H4 (cell line): ENCODE measurements around the gene HMMR. TPM values are rescaled to one million over a fixed set of nuclear protein-coding genes. Genes with fewer than 3 reads are reported as not detected.
A peak's percentile ranks its signal among the peaks of the same experiment; 100 is the strongest.

ENCODE experiments used
- DNase-seq: peaks from one replicate; pipeline ENCODE4 v3.0.0-alpha.2; 2015; ENCODE audit warnings: low spot score
- total RNA-seq: library from RNA; depleted of rRNA; stranded (reverse); fragments of >200 nt; shearing (Covaris generic); gene quantifications from 2 replicates; pipeline ENCODE4 v1.2.3, GENCODE V29; 2014

HMMR gene
- total RNA-seq, 1 experiment from 2014 or later, result 47.1 TPM

GRCh38 chr5:163459462-163459818 is 992 bp upstream of the HMMR start:
- no peak for DNase-seq

GRCh38 chr5:163459819-163460561 is 442 bp upstream of the HMMR start, which contains the start of gene NUDCD2:
Gene NUDCD2 (minus strand): TSS chr5:163460102. CDS start chr5:163460050, 52 bp downstream.
- peak; percentile 98 for DNase-seq

GRCh38 chr5:163463063-163463435 is 2.6 kb downstream of the HMMR start:
- no peak for DNase-seq

- DNase-seq, result no peak
These were observed 7.2 kb downstream of the HMMR start for GRCh38 chr5:163467682-163468081.

DNA sequence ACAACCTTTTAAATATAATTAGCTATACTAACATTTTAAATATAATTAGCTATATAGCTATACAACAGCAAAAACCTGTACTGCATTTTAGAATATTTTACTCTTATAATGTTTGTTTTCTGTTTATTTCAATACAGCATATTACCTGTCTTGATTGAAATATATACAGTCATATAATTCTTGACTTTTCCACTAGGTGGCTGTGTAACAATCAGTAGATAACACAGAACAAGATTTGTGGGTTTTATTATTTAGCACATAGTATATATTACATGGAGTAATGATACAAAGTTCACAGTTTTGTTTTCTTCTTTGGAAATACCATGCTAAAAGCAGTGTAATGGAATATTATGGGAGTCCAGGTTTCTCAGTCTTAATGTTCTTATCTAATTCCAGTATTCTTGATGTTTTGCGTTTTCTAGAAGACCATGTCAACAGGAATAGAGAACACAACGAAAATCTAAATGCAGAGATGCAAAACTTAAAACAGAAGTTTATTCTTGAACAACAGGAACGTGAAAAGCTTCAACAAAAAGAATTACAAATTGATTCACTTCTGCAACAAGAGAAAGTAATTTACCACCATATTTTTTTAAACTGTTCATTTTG is 13.3 kb downstream of the HMMR start:
- no peak for DNase-seq

DNA sequence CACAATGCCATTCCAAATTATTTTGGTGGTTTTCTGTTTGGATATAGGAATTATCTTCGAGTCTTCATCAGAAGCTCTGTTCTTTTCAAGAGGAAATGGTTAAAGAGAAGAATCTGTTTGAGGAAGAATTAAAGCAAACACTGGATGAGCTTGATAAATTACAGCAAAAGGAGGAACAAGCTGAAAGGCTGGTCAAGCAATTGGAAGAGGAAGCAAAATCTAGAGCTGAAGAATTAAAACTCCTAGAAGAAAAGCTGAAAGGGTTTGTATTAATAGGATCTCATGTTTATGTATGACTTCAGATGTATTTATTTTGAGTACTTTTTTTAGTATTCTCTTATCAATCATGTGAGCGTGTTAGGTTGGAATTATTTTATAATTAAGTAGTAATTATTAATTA is 15.0 kb downstream of the HMMR start:
- DNase-seq, result no peak

DNA sequence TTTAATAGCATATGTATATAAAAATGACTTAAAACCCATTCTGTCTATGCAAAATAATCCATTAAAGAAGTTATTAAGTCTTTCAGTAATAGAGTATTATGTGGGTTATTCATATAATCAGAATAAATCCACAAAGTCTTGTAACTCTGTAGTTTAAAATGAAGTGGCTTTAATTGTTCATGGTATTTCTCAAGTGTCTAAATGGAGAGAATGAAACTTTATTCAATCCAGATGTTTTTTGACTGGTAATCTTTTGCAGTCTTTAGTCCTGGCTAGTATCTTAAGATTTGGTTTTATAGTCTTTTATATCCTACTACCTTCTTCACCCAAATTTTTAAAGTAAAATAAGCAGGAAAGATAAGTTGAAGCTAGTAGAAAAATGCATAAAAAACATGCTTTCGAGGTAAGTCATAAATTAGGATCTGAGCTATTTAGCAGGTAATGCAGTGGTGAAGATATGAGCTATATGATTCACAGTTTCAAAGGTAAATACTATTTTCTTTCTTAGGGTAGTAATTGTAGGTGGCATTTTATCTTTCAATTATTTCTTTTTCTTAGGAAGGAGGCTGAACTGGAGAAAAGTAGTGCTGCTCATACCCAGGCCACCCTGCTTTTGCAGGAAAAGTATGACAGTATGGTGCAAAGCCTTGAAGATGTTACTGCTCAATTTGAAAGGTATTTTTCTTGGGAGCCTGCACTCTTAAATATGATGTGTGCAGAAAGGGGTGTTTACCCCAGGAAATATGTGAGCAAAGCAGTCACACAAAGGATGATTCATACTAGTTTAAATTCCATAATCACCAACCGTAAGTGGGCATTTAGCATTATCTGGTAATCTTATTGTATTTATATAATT is 17.9 kb downstream of the HMMR start:
- no peak for DNase-seq

DNA sequence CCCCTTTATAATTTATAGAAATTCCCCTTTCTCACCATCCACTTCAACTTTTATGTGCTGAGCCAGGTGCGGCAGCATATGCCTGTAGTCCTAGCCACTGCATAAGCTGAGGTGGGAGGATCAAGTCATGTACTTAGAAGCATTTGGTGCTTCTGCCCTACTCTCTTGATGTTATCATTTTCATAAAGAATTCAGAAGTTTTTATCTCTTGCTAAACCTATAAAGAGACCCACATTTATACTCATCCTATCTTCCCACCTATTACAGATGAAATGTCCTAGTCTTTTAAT is 18.5 kb downstream of the HMMR start:
- no peak for DNase-seq

- DNase-seq, result no peak
These were observed 28.8 kb downstream of the HMMR start for GRCh38 chr5:163489055-163489744.

- DNase-seq, result no peak
These were observed 29.3 kb downstream of the HMMR start for GRCh38 chr5:163489745-163490075.

GRCh38 chr5:163496286-163496685 is 35.9 kb downstream of the HMMR start:
- DNase-seq, result no peak

DNA sequence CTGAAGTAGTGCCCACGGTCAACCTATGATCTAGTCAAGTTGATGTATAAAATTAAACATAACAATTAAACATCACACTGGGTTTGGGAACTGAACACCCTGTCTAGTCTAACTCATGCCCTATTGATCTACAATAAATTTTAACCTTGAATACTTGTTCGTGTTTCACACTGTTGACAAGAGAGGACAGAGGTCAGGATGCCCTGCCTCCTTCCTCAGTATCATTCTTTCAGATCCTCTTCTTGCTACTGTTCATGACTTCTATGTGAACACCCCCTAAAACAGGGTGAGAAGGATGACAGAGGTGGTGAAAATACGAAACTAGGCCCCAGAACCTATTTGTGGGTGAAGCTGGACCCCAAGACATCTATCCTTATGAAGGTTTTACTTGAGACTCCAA is 36.9 kb downstream of the HMMR start:
- no peak for DNase-seq

DNA sequence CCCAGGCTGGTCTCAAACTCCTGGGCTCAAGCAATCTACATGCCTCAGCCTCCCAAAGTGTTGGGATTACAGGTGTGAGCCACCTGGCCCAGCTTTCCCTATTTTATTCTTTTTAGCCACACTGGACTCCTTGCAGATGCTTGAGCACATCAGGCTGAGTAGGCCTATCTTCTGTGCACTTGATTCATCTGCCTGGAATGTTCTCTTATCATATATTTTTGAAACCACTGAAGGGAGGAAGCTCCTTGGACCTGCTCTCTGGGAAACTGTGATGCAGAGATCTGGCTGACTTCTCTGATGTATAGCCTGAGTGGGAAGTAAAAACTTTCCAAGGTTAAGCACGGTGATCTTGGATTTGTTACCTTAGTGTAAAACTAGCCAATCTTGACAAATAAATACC is 38.5 kb downstream of the HMMR start:
- DNase-seq, result no peak

- no peak for DNase-seq
These were observed 42.1 kb downstream of the HMMR start for GRCh38 chr5:163502521-163502920.

DNA sequence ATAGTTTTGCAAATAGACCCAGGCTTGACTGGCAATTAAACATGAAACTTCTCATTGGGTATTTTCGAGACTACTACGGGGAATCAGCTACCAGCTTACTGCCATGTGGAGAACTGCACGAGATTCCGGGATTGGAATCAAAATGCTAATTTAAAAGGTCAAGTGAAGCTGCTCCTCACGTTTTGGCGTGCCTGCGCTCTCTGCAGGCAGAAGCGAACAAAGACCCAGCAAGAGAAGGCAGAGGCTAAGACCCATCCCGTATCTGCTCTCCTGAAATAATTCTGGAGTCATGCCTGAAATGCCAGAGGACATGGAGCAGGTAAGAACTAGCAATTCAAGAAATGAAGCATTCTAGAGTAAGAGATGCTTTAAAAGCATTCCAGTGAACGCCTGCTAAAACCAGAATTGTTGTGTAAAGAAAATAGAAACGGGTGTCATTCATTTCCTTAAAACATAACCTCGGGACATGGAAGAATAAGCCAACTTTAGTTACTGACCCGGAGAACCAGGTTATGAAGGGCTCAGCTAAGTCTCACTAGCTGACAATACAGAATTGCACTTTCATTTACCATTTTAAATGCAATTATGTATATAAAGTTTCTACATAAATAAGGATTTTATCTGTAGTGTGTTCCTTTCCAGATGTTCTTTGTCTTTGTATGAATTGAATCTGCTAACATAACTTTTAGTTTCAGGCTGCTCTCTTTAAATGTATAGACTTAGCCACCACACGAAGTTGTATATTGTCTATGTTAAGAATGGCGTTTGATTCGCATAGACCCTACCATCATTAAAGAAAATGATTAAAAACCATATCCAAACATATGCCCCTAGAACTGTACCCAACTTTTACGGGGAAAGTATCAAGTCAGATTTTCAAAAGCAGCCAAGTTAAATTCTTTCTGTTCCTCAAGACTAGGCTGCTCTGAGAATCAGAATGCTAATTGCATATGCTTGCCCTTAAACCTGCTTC is 43.0 kb downstream of the HMMR start:
- peak; percentile 85 for DNase-seq

DNA sequence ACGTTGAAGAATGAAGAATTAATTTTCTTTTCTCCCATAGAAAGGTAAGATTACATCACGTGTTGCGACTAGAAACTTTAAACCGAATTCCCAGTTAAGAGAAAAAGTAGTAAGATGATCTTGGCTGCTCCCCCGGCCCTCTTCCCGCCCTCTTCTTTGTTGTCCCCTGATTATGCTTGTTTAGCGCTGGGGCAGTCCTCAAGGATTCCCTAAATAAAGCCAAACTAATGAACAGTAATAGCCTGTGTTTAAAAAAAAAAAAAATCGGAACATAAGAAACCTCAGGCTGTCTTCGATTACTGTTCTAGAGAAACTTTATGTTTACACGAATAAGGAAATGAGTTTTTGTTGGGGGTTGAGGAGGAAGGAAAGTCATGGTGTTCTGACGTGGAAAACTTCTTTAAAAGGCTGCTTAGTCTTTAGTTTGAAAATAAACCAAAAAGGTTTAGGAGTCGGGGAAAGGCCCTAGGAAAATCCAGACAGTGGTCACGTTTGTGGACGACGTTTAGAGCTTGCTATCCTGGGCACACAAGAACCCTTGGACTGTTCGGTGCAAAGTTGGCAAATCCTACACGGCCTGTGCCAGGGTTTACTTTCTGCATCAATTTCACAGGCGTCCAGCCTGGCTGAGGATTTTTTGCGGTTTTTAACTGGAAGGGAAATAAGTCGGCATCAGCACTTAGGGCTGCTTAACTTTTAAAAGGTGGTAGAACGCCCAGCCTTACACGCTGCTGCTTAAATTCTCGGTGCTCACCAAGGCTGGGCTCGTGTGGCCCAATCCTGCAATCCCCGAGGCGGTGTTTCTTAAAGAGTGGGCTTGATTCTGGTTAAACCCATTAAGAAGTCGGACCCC is 43.9 kb downstream of the HMMR start:
- peak; percentile 83 for DNase-seq

GRCh38 chr5:163505049-163505367 is 44.6 kb downstream of the HMMR start:
- DNase-seq, result no peak

DNA sequence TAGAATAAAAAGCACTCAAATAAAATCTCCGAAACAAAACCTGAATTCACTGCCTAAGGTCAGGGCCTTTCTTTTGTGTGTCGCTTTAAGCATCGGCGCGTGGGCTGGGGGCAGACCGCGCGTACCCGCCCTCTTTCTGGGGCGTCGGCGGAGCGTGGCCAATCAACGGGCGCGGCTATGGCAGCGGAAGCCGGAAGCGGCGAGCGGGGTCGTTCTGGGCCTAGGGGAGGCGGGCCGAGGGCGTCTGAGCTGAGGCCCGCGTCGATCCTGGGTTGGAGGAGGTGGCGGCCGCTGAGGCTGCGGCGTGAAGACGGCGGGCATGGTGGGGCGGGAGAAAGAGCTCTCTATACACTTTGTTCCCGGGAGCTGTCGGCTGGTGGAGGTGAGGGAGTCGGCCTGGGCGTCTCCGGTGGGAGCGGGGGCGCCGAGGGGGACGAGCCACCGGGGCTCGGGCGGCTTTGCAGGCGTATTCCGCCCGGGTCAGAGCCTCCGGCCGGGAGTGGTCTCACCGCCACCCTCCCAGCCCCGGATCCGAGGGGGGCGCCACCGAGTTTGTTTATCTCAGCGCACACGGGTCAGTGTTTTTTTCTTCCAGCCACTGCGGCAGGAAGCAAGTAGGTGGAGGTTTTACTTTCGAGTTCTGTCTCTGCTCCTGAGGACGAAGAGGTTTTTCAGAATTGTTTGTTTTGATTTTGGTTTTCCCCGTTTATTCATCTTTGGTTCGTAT is 45.1 kb downstream of the HMMR start, which contains the start of gene MAT2B:
MAT2B (plus strand) TSS at position 252 of the 727 bp plus-strand sequence; CDS start at position 320, 68 bp downstream.
- peak; percentile 94 for DNase-seq

- no peak for DNase-seq
These were observed 45.6 kb downstream of the HMMR start for GRCh38 chr5:163506095-163506457.

DNA sequence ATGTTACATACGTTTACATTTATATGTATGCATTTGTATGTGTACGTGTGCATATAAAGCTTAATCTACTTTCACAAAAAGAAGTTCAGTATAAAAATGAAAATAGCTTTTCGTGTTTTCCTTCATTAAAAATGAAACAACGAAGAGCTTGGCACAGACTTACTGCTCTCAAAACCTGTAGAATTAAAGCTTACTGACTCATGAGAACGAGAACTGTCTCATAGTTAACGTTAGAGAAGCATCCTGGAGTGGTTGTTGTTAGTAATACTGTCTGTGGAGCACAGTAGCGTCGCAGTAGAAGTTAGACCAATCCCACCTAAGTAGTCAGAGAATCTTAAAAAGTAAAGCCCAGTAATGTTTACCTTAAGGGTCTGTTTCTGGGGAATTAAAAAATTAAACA is 46.3 kb downstream of the HMMR start:
- DNase-seq, result no peak
